AG08395 (cell line): Measurements from ENCODE around the gene TAS2R30.
"Not testable (repeated sequence)": the region's sequence is repeated elsewhere in the genome, so short reads cannot be mapped to it uniquely, and the experiment has no call there.

Experiments
- DNase-seq: peaks from one replicate; pipeline ENCODE4 v3.0.0; 2012; ENCODE audit warnings: mixed read lengths, low spot score

TAS2R30 gene

GRCh38 chr12:11114130-11114529 lies 20.3 kb downstream of the TAS2R30 start:
- DNase-seq, result not testable (repeated sequence)

- DNase-seq, result not testable (repeated sequence)
Measured at GRCh38 chr12:11111213-11111612, 23.2 kb downstream of the TAS2R30 start.

- no peak for DNase-seq
Measured at GRCh38 chr12:11108862-11109261, 25.6 kb downstream of the TAS2R30 start.

GRCh38 chr12:11107719-11108118 lies 26.7 kb downstream of the TAS2R30 start:
- DNase-seq, result no peak

- DNase-seq, result no peak
Measured at GRCh38 chr12:11106288-11106687, 28.2 kb downstream of the TAS2R30 start.

GRCh38 chr12:11105546-11105945 lies 28.9 kb downstream of the TAS2R30 start:
- DNase-seq, result no peak

- not testable (repeated sequence) for DNase-seq
Measured at GRCh38 chr12:11094910-11095309, 39.5 kb downstream of the TAS2R30 start.

GRCh38 chr12:11092128-11092527 lies 42.3 kb downstream of the TAS2R30 start, which contains the start of gene TAS2R43:
TAS2R43 (minus strand) TSS chr12:11092313; CDS start chr12:11092229, 84 bp downstream.
- DNase-seq, result no peak

- DNase-seq, result no peak
Measured at GRCh38 chr12:11089246-11089645, 45.2 kb downstream of the TAS2R30 start.

- DNase-seq, result no peak
Measured at GRCh38 chr12:11085419-11085818, 49.0 kb downstream of the TAS2R30 start.
